ENCODE measurements around the gene SLC51A.
A peak's percentile ranks its signal among the peaks of the same experiment; 100 is the strongest.

Gene SLC51A

GRCh38 chr3:196177567-196177966 is 38.8 kb upstream of the SLC51A start:
- DNase-seq (ENCODE audit: low read depth in 1 of 2, low spot score in 1 of 2) = no peak
- TF ChIP-seq REST (IDR thresholded peaks at IDR 0.05; ENCODE audit: insufficient replicate concordance, low read depth) (no peak), GABPA (IDR thresholded peaks at IDR 0.05; ENCODE audit: low read depth) (no peak), SPI1 (IDR thresholded peaks at IDR 0.05; ENCODE audit: borderline replicate concordance, low read depth) (no peak), CTCF (IDR thresholded peaks at IDR 0.05; ENCODE audit: insufficient read depth, low read length) (no peak), POLR2AphosphoS5 (IDR thresholded peaks at IDR 0.05; ENCODE audit: low read depth) (no peak)
- Histone ChIP-seq H3K27me3 (ENCODE audit: insufficient read depth, poor library complexity, severe bottlenecking) (no peaks in the 10 kb centered on the region), H3K27ac (replicated peaks) (no peak overlapping the region), H3K4me3 (replicated peaks; ENCODE audit: insufficient read depth, low read length) (no peak overlapping the region)

GRCh38 chr3:196177967-196178366 is 38.4 kb upstream of the SLC51A start:
- no peak overlapping the region for H3K4me3 ChIP-seq (replicated peaks; ENCODE audit: insufficient read depth, low read length)
- TF ChIP-seq POLR2AphosphoS5 (IDR thresholded peaks at IDR 0.05; ENCODE audit: low read depth) (no peak), GABPA (IDR thresholded peaks at IDR 0.05; ENCODE audit: low read depth) (no peak), REST (IDR thresholded peaks at IDR 0.05; ENCODE audit: insufficient replicate concordance, low read depth) (no peak), SPI1 (IDR thresholded peaks at IDR 0.05; ENCODE audit: borderline replicate concordance, low read depth) (no peak), CTCF (IDR thresholded peaks at IDR 0.05; ENCODE audit: insufficient read depth, low read length) (no peak)
- H3K27me3 ChIP-seq (ENCODE audit: insufficient read depth, poor library complexity, severe bottlenecking) = no peaks in the 10 kb centered on the region
- H3K27ac ChIP-seq (replicated peaks) = no peak overlapping the region
- DNase-seq (ENCODE audit: low read depth in 1 of 2, low spot score in 1 of 2) = no peak

- H3K27ac ChIP-seq (replicated peaks) = peak overlapping the region; percentile 69
- no peaks in the 10 kb centered on the region for H3K27me3 ChIP-seq (ENCODE audit: insufficient read depth, poor library complexity, severe bottlenecking)
Observed at GRCh38 chr3:196178993-196179379, 37.3 kb upstream of the SLC51A start.

More at GRCh38 chr3:196178993-196179379, 37.3 kb upstream of the SLC51A start:
- H3K4me3 ChIP-seq (replicated peaks; ENCODE audit: insufficient read depth, low read length) = no peak overlapping the region
- TF ChIP-seq POLR2AphosphoS5 (IDR thresholded peaks at IDR 0.05; ENCODE audit: low read depth) (no peak), CTCF (IDR thresholded peaks at IDR 0.05; ENCODE audit: insufficient read depth, low read length) (no peak), GABPA (IDR thresholded peaks at IDR 0.05; ENCODE audit: low read depth) (no peak), SPI1 (IDR thresholded peaks at IDR 0.05; ENCODE audit: borderline replicate concordance, low read depth) (no peak)
- no peak for DNase-seq (ENCODE audit: low read depth in 1 of 2, low spot score in 1 of 2)
